ENCODE measurements around the gene KLHL3. TPM values are rescaled to one million over a fixed set of nuclear protein-coding genes. Genes with fewer than 3 reads are reported as not detected.

Gene KLHL3
- total and polyA plus RNA-seq, 4 donors: 1.0 to 14.2 (median 4.4) TPM

- no peaks in the 10 kb centered on the region for H3K4me1 ChIP-seq (ENCODE audit: control insufficient read depth in 5 of 5, insufficient read depth in 5 of 5, low read length in 5 of 5)
- ATAC-seq (ENCODE audit: insufficient read depth, low FRiP score) (no peak), DNase-seq (no peak)
- H3K36me3 ChIP-seq (ENCODE audit: control insufficient read depth in 4 of 4, insufficient read depth in 4 of 4, low read length in 4 of 4): no peaks in the 10 kb centered on the region
- no peaks in the 10 kb centered on the region for H3K27me3 ChIP-seq (ENCODE audit: control insufficient read depth in 3 of 3, insufficient read depth in 3 of 3, low read length in 2 of 3)
- H3K27ac ChIP-seq (ENCODE audit: low read depth in 1 of 2, low read length in 1 of 2): no peak overlapping the region
- 89 to 95% methylated on average over 3 of the region's 3 CpGs for WGBS, 2 donors
- H3K9ac ChIP-seq (ENCODE audit: insufficient read depth in 1 of 2, low read length in 2 of 2): no peak overlapping the region
- H3K4me3 ChIP-seq: no peak overlapping the region
- no peak for TF ChIP-seq CTCF (IDR thresholded peaks at IDR 0.05; ENCODE audit: control extremely low read depth, extremely low read depth)
- H3K9me3 ChIP-seq (ENCODE audit: control insufficient read depth in 4 of 4, insufficient read depth in 3 of 4, low read length in 3 of 4): peaks cover 0 to 2% (median 0%) of the 10 kb centered on the region in 4 donors
Measured at GRCh38 chr5:137592317-137592716, 143.6 kb downstream of the KLHL3 start.

GRCh38 chr5:137589185-137589584 is 146.7 kb downstream of the KLHL3 start:
- 66 to 69% methylated on average over 3 of the region's 3 CpGs for WGBS, 2 donors
- DNase-seq: no peak
- no peaks in the 10 kb centered on the region for H3K36me3 ChIP-seq (ENCODE audit: control insufficient read depth in 4 of 4, insufficient read depth in 4 of 4, low read length in 4 of 4)
- no peak for ATAC-seq (ENCODE audit: insufficient read depth, low FRiP score)
- no peak overlapping the region for H3K27ac ChIP-seq (ENCODE audit: low read depth in 1 of 2, low read length in 1 of 2)
- no peaks in the 10 kb centered on the region for H3K4me1 ChIP-seq (ENCODE audit: control insufficient read depth in 5 of 5, insufficient read depth in 5 of 5, low read length in 5 of 5)
- no peak overlapping the region for H3K9ac ChIP-seq (ENCODE audit: insufficient read depth in 1 of 2, low read length in 2 of 2)
- H3K27me3 ChIP-seq (ENCODE audit: control insufficient read depth in 3 of 3, insufficient read depth in 3 of 3, low read length in 2 of 3): no peaks in the 10 kb centered on the region
- no peak overlapping the region for H3K4me3 ChIP-seq
- peaks cover 0 to 11% (median 1%) of the 10 kb centered on the region in 4 donors for H3K9me3 ChIP-seq (ENCODE audit: control insufficient read depth in 4 of 4, insufficient read depth in 3 of 4, low read length in 3 of 4)
- no peak for TF ChIP-seq CTCF (IDR thresholded peaks at IDR 0.05; ENCODE audit: control extremely low read depth, extremely low read depth)

DNA sequence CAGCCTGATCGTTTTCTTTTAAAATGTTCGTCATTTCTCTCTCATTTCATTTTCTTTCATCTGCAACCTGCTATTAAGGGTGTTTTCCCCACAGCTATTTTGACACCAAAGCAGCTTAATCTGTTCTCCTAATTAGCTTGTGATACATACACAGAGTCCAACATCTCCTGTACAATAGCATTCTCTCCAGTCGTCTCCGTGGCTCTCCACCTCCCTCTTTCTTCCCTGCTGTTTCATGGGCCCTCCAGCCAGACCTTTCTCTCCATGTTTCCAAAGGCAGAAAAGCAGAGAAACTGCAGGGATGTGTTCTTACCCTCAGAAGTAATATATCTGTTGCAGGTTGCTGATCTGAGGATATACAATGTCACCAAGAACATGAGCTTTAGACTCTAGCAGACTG is 148.0 kb downstream of the KLHL3 start:
- ATAC-seq (ENCODE audit: insufficient read depth, low FRiP score): no peak
- WGBS, 2 donors: 87 to 88% methylated on average over 4 of the region's 4 CpGs
- H3K9me3 ChIP-seq (ENCODE audit: control insufficient read depth in 4 of 4, insufficient read depth in 3 of 4, low read length in 3 of 4): peaks cover 0 to 11% (median 1%) of the 10 kb centered on the region in 4 donors

More for the DNA sequence above, 148.0 kb downstream of the KLHL3 start:
- H3K27ac ChIP-seq (ENCODE audit: low read depth in 1 of 2, low read length in 1 of 2): no peak overlapping the region
- no peak for DNase-seq
- no peaks in the 10 kb centered on the region for H3K27me3 ChIP-seq (ENCODE audit: control insufficient read depth in 3 of 3, insufficient read depth in 3 of 3, low read length in 2 of 3)
- H3K4me3 ChIP-seq: no peak overlapping the region
- no peaks in the 10 kb centered on the region for H3K36me3 ChIP-seq (ENCODE audit: control insufficient read depth in 4 of 4, insufficient read depth in 4 of 4, low read length in 4 of 4)
- no peak overlapping the region for H3K9ac ChIP-seq (ENCODE audit: insufficient read depth in 1 of 2, low read length in 2 of 2)
- TF ChIP-seq CTCF (IDR thresholded peaks at IDR 0.05; ENCODE audit: control extremely low read depth, extremely low read depth): no peak
- no peaks in the 10 kb centered on the region for H3K4me1 ChIP-seq (ENCODE audit: control insufficient read depth in 5 of 5, insufficient read depth in 5 of 5, low read length in 5 of 5)

Data from lung (tissue), 12 donors.